ENCODE measurements around the gene MAPK6. TPM values are rescaled to one million over a fixed set of nuclear protein-coding genes. Genes with fewer than 3 reads are reported as not detected.

MAPK6 gene
- polyA plus RNA-seq, 3 donors, result 8.6 to 11.0 (median 10.2) TPM

GRCh38 chr15:52078197-52078875 lies 59.3 kb downstream of the MAPK6 start:
- TF ChIP-seq, protein P1, sequence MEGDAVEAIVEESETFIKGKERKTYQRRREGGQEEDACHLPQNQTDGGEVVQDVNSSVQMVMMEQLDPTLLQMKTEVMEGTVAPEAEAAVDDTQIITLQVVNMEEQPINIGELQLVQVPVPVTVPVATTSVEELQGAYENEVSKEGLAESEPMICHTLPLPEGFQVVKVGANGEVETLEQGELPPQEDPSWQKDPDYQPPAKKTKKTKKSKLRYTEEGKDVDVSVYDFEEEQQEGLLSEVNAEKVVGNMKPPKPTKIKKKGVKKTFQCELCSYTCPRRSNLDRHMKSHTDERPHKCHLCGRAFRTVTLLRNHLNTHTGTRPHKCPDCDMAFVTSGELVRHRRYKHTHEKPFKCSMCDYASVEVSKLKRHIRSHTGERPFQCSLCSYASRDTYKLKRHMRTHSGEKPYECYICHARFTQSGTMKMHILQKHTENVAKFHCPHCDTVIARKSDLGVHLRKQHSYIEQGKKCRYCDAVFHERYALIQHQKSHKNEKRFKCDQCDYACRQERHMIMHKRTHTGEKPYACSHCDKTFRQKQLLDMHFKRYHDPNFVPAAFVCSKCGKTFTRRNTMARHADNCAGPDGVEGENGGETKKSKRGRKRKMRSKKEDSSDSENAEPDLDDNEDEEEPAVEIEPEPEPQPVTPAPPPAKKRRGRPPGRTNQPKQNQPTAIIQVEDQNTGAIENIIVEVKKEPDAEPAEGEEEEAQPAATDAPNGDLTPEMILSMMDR (IDR thresholded peaks at IDR 0.05), result no peak
- Histone ChIP-seq H3K4me3 (replicated peaks in 1 of 3; ENCODE audit: low read depth in 2 of 3, low read length in 3 of 3) (no peak overlapping the region), H2AFZ (ENCODE audit: insufficient read depth, low read depth, low read length, poor library complexity, severe bottlenecking) (no peak overlapping the region), H3K4me1 (ENCODE audit: control insufficient read depth in 1 of 2, insufficient read depth in 2 of 2, low read length in 2 of 2) (peaks cover 20 to 24% of the 10 kb centered on the region in 2 donors), H3K79me2 (ENCODE audit: insufficient read depth, low read length) (no peaks in the 10 kb centered on the region), H3K9me3 (replicated peaks in 1 of 2; ENCODE audit: control insufficient read depth in 1 of 2, insufficient read depth in 1 of 2, low read length in 2 of 2) (no peaks in the 10 kb centered on the region), H3K4me2 (replicated peaks; ENCODE audit: extremely low read depth, low read length, poor library complexity, severe bottlenecking) (no peak overlapping the region), H4K20me1 (ENCODE audit: insufficient read depth, low read length) (no peaks in the 10 kb centered on the region), H3K27me3 (ENCODE audit: control insufficient read depth in 2 of 2, insufficient read depth in 2 of 2, low read length in 2 of 2) (no peaks in the 10 kb centered on the region), H3K27ac (ENCODE audit: low read depth in 1 of 2, low read length in 2 of 2) (no peak overlapping the region), H3K36me3 (replicated peaks in 1 of 2; ENCODE audit: control insufficient read depth in 1 of 2, insufficient read depth in 2 of 2, low read length in 2 of 2) (no peaks in the 10 kb centered on the region), H3K9ac (ENCODE audit: insufficient read depth, low read length, poor library complexity, severe bottlenecking) (no peak overlapping the region)
- H3K27me3 Mint-ChIP-seq (ENCODE audit: low read depth in 3 of 3), result peaks cover 0 to 5% (median 0%) of the 10 kb centered on the region in 3 donors
- H3K4me1 Mint-ChIP-seq, result peaks cover 35% of the 10 kb centered on the region
- H3K27ac Mint-ChIP-seq, result peak overlapping the region in 1 of 7 donors; percentile 34
- no peak overlapping the region for H3K4me3 Mint-ChIP-seq
- no peaks in the 10 kb centered on the region for H3K36me3 Mint-ChIP-seq
- DNase-seq, result no peak
- WGBS (ENCODE audit: insufficient coverage), result 87% methylated on average over 9 of the region's 10 CpGs
- intact Hi-C loops (cut with micrococcal nuclease), result loop anchor here (5.0 kb wide), 1 partner anchor 96 kb away; no protein-coding TSS in a partner anchor
- H3K9me3 Mint-ChIP-seq, result no peaks in the 10 kb centered on the region

- no peaks in the 10 kb centered on the region for H3K9me3 ChIP-seq (replicated peaks in 1 of 2; ENCODE audit: control insufficient read depth in 1 of 2, insufficient read depth in 1 of 2, low read length in 2 of 2)
- H2AFZ ChIP-seq (ENCODE audit: insufficient read depth, low read depth, low read length, poor library complexity, severe bottlenecking), result no peak overlapping the region
Measured at GRCh38 chr15:52078876-52079700, 60.1 kb downstream of the MAPK6 start.

More at GRCh38 chr15:52078876-52079700, 60.1 kb downstream of the MAPK6 start:
- 85% methylated on average over 4 of the region's 13 CpGs for WGBS (ENCODE audit: insufficient coverage)
- no peaks in the 10 kb centered on the region for H4K20me1 ChIP-seq (ENCODE audit: insufficient read depth, low read length)
- no peak overlapping the region for H3K9ac ChIP-seq (ENCODE audit: insufficient read depth, low read length, poor library complexity, severe bottlenecking)
- H3K4me2 ChIP-seq (replicated peaks; ENCODE audit: extremely low read depth, low read length, poor library complexity, severe bottlenecking), result no peak overlapping the region
- Mint-ChIP-seq H3K4me3 (no peak overlapping the region), H3K4me1 (peaks cover 40% of the 10 kb centered on the region), H3K27ac (peak overlapping the region in 1 of 7 donors; percentile 34), H3K27me3 (ENCODE audit: low read depth in 3 of 3) (peaks cover 0 to 5% (median 0%) of the 10 kb centered on the region in 3 donors), H3K9me3 (no peaks in the 10 kb centered on the region), H3K36me3 (no peaks in the 10 kb centered on the region)
- H3K79me2 ChIP-seq (ENCODE audit: insufficient read depth, low read length), result no peaks in the 10 kb centered on the region
- no peak overlapping the region for H3K27ac ChIP-seq (ENCODE audit: low read depth in 1 of 2, low read length in 2 of 2)
- H3K4me1 ChIP-seq (ENCODE audit: control insufficient read depth in 1 of 2, insufficient read depth in 2 of 2, low read length in 2 of 2), result peaks cover 20 to 27% of the 10 kb centered on the region in 2 donors
- intact Hi-C loops (cut with micrococcal nuclease), result loop anchor here (5.0 kb wide), 1 partner anchor 97 kb away; no protein-coding TSS in a partner anchor
- H3K36me3 ChIP-seq (replicated peaks in 1 of 2; ENCODE audit: control insufficient read depth in 1 of 2, insufficient read depth in 2 of 2, low read length in 2 of 2), result no peaks in the 10 kb centered on the region
- TF ChIP-seq, protein P1 (IDR thresholded peaks at IDR 0.05), result peak; percentile 97
- peak; percentile 60 to 78 (median 73) for DNase-seq
- no peaks in the 10 kb centered on the region for H3K27me3 ChIP-seq (ENCODE audit: control insufficient read depth in 2 of 2, insufficient read depth in 2 of 2, low read length in 2 of 2)
- no peak overlapping the region for H3K4me3 ChIP-seq (replicated peaks in 1 of 3; ENCODE audit: low read depth in 2 of 3, low read length in 3 of 3)

Measured in CD14-positive monocyte (primary cell).